CD4-positive, alpha-beta T cell treated with Interleukin-6 for 4 hours (primary cell): ENCODE data around the gene SLC13A3.

Experiments used
- DNase-seq: peaks from one replicate; pipeline ENCODE4 v3.0.0-alpha.2; 2020; ENCODE audit warnings: mixed read lengths

Gene SLC13A3

GRCh38 chr20:46519471-46520068 lies 131.7 kb downstream of the SLC13A3 start:
- no peak for DNase-seq

DNA sequence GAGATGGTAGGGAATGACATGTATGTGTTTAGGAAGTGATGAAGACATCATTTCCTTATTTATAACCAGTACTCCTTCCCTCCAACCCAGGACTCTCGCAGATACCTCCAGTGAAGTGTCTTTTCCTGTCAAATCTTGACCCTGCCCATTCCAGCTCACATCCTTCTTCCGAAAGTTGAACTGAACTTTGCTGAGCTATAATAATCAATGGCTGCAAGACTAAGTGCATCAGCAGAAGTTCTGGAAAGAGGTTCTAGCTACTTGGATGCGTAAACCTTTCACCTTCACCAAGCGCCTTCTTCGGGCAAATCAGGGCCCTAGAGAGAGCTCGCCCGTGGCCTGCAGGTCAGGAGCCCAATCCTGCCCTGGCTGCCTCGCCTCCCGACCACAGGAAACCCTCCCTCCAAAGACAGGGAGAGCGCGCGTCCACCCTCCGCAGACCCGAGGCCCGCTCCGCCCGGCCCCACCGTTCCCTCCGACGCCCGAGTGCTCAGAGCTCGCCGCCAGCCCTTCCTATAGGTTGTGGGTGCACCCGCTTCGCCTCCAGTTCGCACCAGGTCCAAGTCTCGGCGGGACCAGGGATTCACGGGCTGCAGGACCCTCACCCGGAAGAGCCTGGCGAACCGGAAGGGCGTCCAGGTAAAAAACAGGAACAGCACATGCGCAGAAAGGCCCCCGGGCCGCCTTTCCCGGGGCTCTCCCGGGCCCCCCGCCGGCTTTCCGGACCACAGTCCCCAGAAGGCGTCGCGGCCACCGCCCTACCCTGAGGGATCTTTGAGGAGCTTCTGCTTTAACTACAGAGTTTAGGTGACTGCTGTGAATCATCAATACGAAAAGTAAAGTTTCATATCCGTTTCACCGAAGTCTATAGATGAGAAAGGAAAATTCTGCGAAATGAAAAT lies 138.1 kb downstream of the SLC13A3 start, which contains the start of gene ZNF334:
Gene ZNF334 (minus strand): TSS at position 617 of the 902 bp plus-strand sequence. CDS start 1,457 bp downstream, outside the sequence.
- DNase-seq: peak; percentile 3

DNA sequence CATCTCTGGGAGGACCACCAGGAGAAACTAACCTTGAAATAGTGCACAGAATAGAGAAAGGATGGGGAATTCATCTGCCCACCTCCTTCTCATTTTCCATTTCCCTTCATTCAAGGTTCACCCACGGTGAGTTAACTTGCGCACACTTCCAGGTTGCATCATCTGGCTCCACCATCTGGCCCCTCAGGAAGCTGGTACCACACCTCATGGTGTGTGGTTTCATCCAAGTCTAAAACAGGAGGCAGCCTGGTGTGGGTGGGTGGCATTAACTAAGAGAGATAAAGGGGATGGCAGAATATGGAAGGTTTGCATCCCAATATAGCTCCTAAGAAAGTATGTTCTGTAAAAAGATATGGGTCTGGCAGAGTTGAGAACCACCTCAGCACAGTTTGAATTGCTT lies 141.7 kb downstream of the SLC13A3 start:
- no peak for DNase-seq
